OCI-LY3 (cell line): ENCODE data around the gene CIB1.

Experiments
- CTCF ChIP-seq: fragments of 200-600, 300-600 bp; sonication (generic); IDR thresholded peaks from 2 replicates; pipeline ENCODE4 v1.5.1; 2014; ENCODE audit warnings: antibody characterized with exemption, low read length, low read depth
- EZH2phosphoT487 ChIP-seq: fragments of 200-600 bp; shearing (Covaris generic); IDR thresholded peaks from 2 replicates; pipeline ENCODE4 v1.6.1; 2018; ENCODE audit warnings: antibody characterized with exemption, mixed run types, low read depth

DNA sequence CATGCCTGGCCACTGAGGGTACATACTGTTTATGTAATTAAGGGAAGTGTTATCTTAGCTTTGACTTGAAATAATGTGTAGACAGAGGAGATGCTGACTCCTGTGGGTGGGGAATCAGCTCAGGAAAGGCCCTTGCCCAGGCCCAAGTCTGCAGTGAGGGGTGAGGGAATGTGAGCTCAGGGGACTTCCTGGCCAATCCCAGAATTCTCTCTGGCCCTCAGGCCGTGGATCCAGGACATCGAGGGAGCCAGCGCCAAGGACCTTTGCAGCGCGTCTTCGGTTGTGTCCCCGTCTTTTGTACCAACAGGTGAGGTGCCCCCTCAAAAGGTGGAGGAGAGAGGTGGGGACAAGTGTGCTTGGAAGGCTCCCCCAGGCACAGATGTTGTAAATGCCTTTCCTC lies 6.4 kb downstream of the CIB1 start:
- TF ChIP-seq CTCF (no peak), EZH2phosphoT487 (no peak)
